Natural killer cell (primary cell): Measurements from ENCODE around the gene RPS21. TPM values are rescaled to one million over a fixed set of nuclear protein-coding genes. Genes with fewer than 3 reads are reported as not detected.

Experiments used
- ATAC-seq, 3 donors: fragments of 150-1000 bp in 2 of 3; fragments of 200-7000 bp in 1 of 3; cut with Tn5 transposase; 1 replicate in 1 of 3; 2 replicates in 2 of 3; pipeline ENCODE4 v1.10.0; 2021; ENCODE audit warnings: mild to moderate bottlenecking in 2 of 3, moderate library complexity in 2 of 3
- DNase-seq, 2 donors: peaks; one replicate each; pipeline versions ENCODE4 v3.0.0 to v3.0.0-alpha.2; 2013 to 2021; ENCODE audit warnings: mixed read lengths in 1 of 2
- H3K27ac ChIP-seq: one replicate; pipeline ENCODE4 v1.5.1; 2013; ENCODE audit warnings: mild to moderate bottlenecking, low read length
- H3K27me3 ChIP-seq: one replicate; pipeline ENCODE4 v1.6.1; 2013; ENCODE audit warnings: low read length; ENCODE audit not compliant: control insufficient read depth, insufficient read depth
- H3K36me3 ChIP-seq: one replicate; pipeline ENCODE4 v1.6.1; 2013; ENCODE audit warnings: low read length; ENCODE audit not compliant: control insufficient read depth, insufficient read depth
- H3K4me1 ChIP-seq: one replicate; pipeline ENCODE4 v1.6.1; 2013; ENCODE audit warnings: low read length; ENCODE audit not compliant: control insufficient read depth, insufficient read depth
- H3K4me3 ChIP-seq: one replicate; pipeline ENCODE4 v1.5.1; 2013; ENCODE audit warnings: low read length
- H3K9me3 ChIP-seq: one replicate; pipeline ENCODE4 v1.6.1; 2013; ENCODE audit warnings: low read length; ENCODE audit not compliant: control insufficient read depth, insufficient read depth
- H3K27ac Mint-ChIP-seq, 2 donors: one replicate each; pipeline ENCODE4 v1.8.0; 2022; ENCODE audit warnings: mild to moderate bottlenecking in 2 of 2, mixed read lengths in 2 of 2, moderate library complexity in 1 of 2
- H3K27me3 Mint-ChIP-seq, 2 donors: one replicate each; pipeline ENCODE4 v1.8.0; 2022; ENCODE audit warnings: low read depth in 2 of 2, mixed read lengths in 2 of 2
- H3K36me3 Mint-ChIP-seq: one replicate; pipeline ENCODE4 v1.8.0; 2022; ENCODE audit warnings: mixed read lengths
- H3K4me1 Mint-ChIP-seq, 2 donors: one replicate each; pipeline ENCODE4 v1.8.0; 2022; ENCODE audit warnings: mixed read lengths in 2 of 2
- H3K4me3 Mint-ChIP-seq: one replicate; pipeline ENCODE4 v1.8.0; 2022; ENCODE audit warnings: mild to moderate bottlenecking, moderate library complexity, mixed read lengths
- H3K9me3 Mint-ChIP-seq, 2 donors: one replicate each; pipeline ENCODE4 v1.8.0; 2022; ENCODE audit warnings: mixed read lengths in 2 of 2
- WGBS: methylation state at CpG from one replicate; pipeline ENCODE4 v1.1.7; 2013; ENCODE audit warnings: missing lambda C conversion rate; ENCODE audit not compliant: insufficient coverage; 5-methylcytosine and 5-hydroxymethylcytosine counted together
- intact Hi-C: fragments of 100-400 bp; cut with micrococcal nuclease; formaldehyde crosslinking; loops from one replicate; pipeline ENCODE4 v1.14.2; 2022
- total RNA-seq, 4 donors: library from RNA; stranded (reverse); fragments of 120-200 nt in 1 of 4; gene quantifications; one replicate each; pipeline versions ENCODE4 v1.2.3 to v1.2.4, GENCODE V29; 2013 to 2022
- TF ChIP-seq, protein P1 (sequence below): fragments of 200-600 bp; IDR thresholded peaks from one replicate; pipeline ENCODE4 v1.8.0; 2022; ENCODE audit warnings: antibody characterized with exemption

Gene RPS21
- total RNA-seq, 3 donors from 2014 or later (not counting 1 experiment from before 2014, with no cell fraction given) = 887 to 1,244 (median 1,112) TPM

DNA sequence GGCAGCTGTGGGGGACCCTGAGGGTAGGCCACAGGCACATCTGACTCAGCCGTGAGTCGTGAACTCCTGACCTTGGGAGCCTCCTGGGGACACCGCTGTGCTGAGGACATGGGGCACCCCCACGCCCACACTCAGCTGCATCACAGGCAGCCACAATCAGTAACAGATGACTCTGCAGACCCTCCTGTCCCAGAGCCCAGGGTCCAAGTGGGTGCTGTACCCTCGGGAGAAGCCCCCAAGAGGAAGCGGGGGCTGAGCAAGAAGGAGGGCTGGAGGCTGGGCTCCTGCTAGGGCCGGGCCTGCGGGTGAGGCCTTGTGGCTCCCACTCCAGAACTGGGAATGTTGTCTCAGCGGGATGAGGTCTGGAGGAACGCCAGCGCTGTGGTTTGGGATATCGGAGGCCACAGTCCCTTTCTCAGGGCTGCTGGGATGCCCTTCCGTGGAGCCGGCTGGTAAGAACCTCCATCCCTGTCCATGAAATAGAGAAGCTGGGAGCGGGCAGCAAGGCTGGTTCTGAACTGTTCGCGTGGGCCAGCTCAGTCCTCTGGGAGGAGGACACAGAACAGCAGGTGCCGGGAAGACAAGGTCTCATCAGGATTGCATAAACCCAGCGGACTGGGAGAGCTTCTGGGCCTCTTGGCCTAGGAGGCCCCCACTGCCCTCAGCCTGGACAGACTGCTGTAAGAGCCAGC lies 16.6 kb upstream of the RPS21 start:
- 76% methylated on average over 19 of the region's 19 CpGs for WGBS
- H3K9me3 ChIP-seq = no peaks in the 10 kb centered on the region
- no peak overlapping the region for H3K27ac ChIP-seq
- no peak for DNase-seq
- H3K4me1 ChIP-seq = peaks cover 22% of the 10 kb centered on the region
- ATAC-seq = no peak
- Mint-ChIP-seq H3K4me1 (peaks cover 0 to 6% of the 10 kb centered on the region in 2 donors), H3K9me3 (no peaks in the 10 kb centered on the region), H3K36me3 (no peaks in the 10 kb centered on the region), H3K27me3 (peaks cover 0 to 29% of the 10 kb centered on the region in 2 donors), H3K4me3 (no peak overlapping the region), H3K27ac (no peak overlapping the region)
- TF ChIP-seq, protein P1, sequence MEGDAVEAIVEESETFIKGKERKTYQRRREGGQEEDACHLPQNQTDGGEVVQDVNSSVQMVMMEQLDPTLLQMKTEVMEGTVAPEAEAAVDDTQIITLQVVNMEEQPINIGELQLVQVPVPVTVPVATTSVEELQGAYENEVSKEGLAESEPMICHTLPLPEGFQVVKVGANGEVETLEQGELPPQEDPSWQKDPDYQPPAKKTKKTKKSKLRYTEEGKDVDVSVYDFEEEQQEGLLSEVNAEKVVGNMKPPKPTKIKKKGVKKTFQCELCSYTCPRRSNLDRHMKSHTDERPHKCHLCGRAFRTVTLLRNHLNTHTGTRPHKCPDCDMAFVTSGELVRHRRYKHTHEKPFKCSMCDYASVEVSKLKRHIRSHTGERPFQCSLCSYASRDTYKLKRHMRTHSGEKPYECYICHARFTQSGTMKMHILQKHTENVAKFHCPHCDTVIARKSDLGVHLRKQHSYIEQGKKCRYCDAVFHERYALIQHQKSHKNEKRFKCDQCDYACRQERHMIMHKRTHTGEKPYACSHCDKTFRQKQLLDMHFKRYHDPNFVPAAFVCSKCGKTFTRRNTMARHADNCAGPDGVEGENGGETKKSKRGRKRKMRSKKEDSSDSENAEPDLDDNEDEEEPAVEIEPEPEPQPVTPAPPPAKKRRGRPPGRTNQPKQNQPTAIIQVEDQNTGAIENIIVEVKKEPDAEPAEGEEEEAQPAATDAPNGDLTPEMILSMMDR = no peak
- intact Hi-C loops = no loop called here
- H3K4me3 ChIP-seq = no peak overlapping the region
- no peaks in the 10 kb centered on the region for H3K36me3 ChIP-seq
- H3K27me3 ChIP-seq = peaks cover 26% of the 10 kb centered on the region

DNA sequence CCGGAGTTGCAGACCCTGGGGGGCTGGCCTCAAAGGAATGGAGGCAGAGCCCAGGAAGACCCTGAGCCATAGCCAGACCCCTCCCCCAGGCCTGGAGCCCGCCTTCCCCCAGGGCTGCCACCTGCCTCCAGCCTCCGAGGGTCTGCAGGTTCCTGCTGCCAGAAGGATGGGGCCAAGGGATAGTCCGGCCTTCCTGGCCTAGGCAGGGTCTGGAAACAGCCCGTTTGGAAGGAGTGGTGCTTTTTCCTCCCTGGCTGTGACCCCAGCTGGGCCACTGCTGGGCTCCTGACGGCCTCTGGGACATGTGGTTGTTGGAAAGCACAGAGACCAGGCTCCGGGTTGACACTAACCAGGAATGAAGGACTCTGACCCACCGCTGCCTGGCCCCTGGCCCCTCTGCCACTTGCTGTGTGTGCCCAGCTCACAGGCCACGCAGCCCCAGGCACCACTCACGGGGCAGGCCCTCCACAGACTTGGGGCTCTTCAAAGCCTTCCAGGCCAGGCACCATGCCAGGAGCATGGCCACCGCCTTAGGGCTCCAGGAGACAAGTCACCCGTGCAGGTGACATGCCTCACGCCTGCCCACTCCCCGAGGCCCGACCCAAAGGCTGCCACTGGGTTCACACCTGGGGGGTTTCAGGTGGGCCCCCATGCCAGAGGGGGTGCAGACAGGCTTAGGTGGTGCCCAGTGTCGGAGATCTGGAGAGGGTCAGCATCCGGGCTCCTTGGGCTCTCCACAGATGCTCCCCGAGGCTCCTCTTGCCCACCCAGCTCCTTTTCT lies 15.9 kb upstream of the RPS21 start:
- Mint-ChIP-seq H3K4me1 (peaks cover 0 to 6% of the 10 kb centered on the region in 2 donors), H3K36me3 (no peaks in the 10 kb centered on the region), H3K27me3 (peaks cover 0 to 26% of the 10 kb centered on the region in 2 donors), H3K4me3 (no peak overlapping the region), H3K9me3 (no peaks in the 10 kb centered on the region), H3K27ac (no peak overlapping the region)
- intact Hi-C loops = no loop called here
- WGBS = 76% methylated on average over 18 of the region's 18 CpGs
- Histone ChIP-seq H3K36me3 (no peaks in the 10 kb centered on the region), H3K27ac (no peak overlapping the region), H3K27me3 (peaks cover 22% of the 10 kb centered on the region), H3K4me1 (peaks cover 21% of the 10 kb centered on the region), H3K9me3 (no peaks in the 10 kb centered on the region), H3K4me3 (no peak overlapping the region)
- no peak for DNase-seq
- no peak for ATAC-seq
- TF ChIP-seq, protein P1 = no peak

DNA sequence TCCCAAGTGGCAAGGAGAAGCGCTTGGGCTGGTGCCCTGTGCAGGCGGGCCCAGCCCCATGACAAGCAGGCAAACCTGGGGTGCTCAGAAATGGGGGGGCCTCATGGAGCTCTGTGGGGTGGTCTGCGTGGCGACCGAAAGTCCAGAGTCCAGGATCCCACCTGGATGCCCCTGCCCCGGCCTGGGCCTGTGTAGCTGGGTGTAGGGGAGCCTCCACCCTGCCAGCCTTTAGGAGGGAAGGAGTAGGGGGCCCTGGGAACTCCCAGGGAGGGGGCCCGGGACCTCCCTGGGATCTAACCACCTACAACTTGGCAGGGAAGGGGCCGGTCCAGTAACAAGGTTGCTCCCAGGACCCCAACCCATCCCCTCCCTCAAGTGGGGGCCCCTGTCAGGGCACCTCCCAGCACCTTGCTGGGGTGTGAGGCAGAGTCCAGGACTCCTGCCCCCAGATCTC lies 15.3 kb upstream of the RPS21 start:
- intact Hi-C loops = no loop called here
- DNase-seq (no peak), ATAC-seq (no peak)
- no peak overlapping the region for H3K4me3 Mint-ChIP-seq
- H3K27ac Mint-ChIP-seq = no peak overlapping the region
- Histone ChIP-seq H3K36me3 (no peaks in the 10 kb centered on the region), H3K9me3 (no peaks in the 10 kb centered on the region), H3K27ac (no peak overlapping the region), H3K4me3 (no peak overlapping the region), H3K27me3 (peaks cover 18% of the 10 kb centered on the region), H3K4me1 (peaks cover 15% of the 10 kb centered on the region)
- H3K9me3 Mint-ChIP-seq = no peaks in the 10 kb centered on the region
- peaks cover 0 to 6% of the 10 kb centered on the region in 2 donors for H3K4me1 Mint-ChIP-seq
- 92% methylated on average over 8 of the region's 8 CpGs for WGBS
- no peaks in the 10 kb centered on the region for H3K36me3 Mint-ChIP-seq
- TF ChIP-seq, protein P1 = no peak
- H3K27me3 Mint-ChIP-seq = peaks cover 0 to 26% of the 10 kb centered on the region in 2 donors
